Measurements from ENCODE around the gene EGFR. TPM values are rescaled to one million over a fixed set of nuclear protein-coding genes. Genes with fewer than 3 reads are reported as not detected.

EGFR gene
- total RNA-seq, 1 donor from 2014 or later, result 144 TPM

DNA sequence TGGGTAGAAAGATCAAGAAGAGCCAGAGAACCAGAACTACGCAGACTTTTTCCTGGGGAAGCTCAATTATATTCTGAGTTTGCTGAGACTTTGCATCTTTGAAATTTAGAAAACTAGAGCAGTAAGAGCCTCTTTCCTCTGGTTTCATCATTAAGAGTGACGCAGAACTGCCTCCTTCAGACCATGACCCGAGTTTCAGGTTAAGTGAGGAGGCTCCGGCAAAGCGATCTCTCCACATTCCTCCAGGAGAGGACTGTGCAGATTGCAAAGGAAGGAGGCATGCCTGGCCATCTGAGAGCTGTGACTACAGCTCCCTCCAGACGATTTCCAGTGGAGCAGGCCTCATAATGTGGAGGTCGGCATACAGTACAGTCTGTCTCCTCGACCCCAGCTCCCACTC is 230.5 kb downstream of the EGFR start:
- DNase-seq (ENCODE audit: low spot score), result no peak

DNA sequence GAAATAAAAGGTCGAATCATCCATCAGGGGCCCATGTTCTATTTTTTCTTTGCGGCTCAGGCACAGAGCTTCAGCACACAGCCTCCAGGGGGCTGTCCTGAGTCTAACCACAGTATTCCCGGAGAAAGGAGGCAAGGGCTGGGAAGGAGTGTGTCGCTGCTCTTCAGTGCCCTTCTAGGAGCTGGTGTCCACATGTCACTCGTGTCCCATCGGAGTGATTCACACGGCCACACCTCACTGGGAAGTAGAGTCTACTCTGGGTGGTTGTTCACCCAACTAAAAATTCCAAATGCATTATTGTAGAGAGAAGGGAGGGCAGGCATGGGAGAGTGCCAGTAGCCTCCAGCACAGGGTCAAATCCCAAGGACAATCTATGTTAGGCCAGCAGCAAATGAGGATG is 231.5 kb downstream of the EGFR start:
- DNase-seq (ENCODE audit: low spot score), result no peak

DNA sequence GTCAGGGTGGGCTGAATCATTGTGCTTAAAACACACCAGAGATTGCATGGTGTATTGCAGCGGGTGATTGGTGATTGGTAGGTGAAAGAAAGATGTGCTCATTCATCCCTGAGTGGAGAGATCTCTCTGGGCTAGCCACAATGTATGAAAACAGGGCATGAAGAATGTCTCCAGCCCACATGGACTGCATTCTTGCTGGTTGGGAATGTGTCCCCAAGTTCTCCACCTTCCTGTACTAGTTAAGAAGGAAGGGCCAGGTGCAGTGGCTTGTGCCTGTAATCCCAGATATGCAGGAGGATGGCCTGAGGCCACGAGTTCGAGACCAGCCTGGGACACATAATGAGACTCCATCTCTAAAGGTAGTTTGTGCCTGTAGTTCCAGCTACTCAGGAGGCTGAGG is 232.5 kb downstream of the EGFR start:
- no peak for DNase-seq (ENCODE audit: low spot score)

DNA sequence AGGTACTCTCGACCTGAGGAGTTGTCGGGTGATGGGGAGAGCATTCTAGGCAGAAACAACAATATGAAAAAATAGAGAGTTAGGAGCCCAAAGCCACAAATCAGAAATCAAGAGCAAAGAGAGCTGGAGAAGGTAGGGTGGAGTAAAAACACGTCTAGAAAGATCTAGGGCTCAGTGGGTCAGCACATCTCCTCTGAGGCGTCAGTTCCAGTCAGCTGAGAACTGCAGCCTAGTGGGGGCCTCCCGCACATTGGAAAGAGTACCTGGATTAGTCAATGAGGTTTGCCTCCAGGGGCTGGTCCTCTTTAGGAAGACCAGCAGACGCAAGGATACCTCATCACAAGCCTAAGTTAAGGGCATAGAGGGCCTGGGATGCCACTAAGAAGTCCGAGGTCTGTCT is 233.1 kb downstream of the EGFR start:
- no peak for DNase-seq (ENCODE audit: low spot score)

DNA sequence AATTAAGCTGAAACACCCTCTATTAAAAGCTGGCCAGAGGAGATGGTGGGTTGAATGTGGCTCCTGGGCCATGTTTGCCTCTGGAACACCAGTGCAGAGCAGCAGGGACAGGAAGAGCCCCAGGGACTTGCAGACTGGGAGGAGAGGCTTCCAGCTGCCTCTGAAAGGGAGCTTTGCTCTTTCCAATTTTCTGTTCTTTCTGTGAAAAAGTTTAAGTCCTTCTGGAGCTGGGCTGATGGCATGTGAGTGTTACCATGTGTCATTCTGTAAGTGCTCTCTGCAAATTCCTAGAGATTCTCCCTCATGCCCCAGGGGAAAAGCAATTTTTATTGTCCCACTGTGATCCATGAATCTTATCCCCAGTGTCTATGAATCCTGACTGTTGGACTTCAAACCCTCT is 233.6 kb downstream of the EGFR start:
- no peak for DNase-seq (ENCODE audit: low spot score)

DNA sequence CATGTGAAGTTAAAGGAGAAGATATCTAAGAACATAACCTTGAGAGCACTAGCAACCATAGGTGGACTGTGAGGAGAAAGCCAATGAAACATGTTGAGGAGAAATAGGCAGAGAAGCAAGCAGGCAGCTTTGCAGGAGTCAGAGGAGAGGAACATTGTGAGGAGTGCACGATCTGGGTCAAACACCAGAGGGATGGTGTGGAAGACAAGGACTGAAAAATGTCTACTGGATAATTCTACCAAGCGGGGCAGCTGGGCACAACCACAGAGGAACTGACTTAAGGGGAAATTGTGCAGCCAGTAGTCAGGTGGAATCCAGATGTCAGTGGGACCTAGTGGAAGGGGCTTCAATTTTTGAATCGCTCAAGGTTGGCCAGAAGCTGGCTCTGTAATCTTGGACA is 234.4 kb downstream of the EGFR start:
- DNase-seq (ENCODE audit: low spot score), result no peak

DNA sequence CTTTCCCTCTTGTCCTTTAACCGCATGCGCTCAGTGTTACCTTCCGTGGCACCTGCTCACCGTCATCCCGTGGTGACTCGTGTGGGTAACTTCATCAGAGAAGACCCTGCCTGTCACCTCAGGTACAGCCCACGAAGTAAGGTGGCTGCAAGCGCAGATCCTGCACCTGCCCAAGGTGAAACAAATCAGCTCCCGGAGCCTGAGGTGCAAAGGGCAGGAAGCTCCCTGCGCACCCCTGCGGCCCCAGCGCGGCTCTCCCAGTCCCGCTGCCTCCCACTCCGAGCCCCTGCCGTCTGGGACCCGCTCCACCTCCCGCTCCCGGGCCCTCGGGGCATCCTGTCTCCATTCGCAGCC is 235.4 kb downstream of the EGFR start:
- no peak for DNase-seq (ENCODE audit: low spot score)

DNA sequence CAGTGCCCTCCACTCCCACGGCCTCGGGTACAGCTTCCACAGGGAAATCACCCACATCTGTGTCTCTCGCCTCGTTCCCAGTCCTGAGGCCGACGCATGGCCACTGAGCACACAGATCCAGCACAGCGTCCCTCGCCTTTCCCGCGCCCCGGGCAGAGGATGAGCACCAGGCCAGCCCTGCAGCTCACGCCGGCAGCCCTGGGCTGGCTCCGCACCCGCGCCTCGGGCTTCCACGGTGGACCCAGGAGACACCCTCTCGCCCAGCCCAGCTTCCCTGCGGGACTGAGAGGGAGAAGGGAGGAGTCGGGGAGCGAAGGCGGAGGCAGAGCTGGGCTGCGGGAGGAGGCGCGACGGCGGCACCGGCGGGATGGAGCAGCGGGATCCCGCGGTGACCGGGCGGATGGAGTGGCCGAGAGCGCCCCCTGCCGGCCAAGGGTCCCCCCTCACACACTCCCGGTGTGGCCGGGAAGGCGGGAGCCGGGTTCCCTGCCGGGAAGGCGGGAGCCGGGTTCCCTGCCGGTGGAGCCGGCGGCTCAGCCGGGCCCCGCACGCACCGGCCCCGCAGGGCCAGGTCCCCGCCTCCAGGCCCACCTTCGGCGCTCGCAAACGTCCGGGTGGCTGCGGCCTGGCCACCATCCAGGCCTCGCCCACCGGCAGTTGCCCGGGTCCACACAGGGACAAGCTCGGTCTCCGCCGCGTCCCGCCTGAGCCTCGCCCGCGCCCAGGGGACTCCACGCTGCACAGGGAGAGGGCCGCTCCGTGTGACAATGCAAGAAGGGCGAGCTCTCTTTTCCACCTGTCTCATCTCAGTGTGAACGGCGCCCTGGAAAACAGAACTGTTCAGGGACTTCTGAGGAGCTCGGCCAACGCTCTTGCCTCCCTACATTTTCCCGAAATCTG is 236.0 kb downstream of the EGFR start:
- peak; percentile 88 for DNase-seq (ENCODE audit: low spot score)

DNA sequence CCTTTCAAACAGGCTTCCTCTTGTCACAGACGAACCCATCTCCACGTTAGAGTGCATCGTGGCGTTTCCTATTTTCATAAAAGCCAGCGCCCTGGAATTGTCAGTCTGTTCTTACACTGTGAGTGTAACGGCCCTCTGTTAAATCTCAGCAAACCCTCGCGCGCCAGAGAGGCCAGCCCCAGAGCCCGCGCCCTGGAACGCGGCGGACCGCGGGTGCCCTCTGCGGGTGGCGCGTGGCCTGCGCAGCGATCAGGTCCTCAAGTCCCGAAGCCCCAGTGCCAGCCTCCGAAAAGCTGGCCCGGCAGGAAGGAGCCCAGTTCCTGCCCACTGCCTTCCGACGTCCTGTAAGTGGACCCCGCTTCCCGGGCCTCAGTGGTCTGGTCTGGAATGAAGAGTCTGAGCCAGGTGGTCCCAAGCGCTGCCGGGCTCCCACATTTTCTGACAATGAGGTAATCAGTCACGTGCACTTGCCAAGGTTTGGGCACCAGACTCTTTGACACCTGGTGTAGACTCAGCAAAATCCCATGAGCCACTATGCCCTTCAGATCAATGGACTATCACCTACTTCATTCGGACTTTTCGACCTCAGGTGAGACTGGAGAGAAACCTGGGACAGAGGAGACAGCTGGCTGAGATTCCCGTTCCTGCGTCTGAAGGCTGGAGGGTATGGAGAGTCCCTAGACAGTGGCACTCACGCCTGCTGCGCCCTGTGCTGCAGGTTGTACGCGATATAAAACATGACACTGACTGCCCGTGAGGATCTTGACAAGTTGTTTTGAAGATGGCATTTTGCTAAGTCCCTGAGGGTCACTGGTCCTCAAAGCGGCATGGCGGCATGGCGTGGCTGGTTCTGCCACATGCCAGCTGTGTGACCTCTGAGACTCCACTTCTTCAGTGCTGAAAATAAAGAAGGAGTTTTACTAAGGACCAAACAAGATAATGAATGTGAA is 237.0 kb downstream of the EGFR start:
- peak; percentile 85 for DNase-seq (ENCODE audit: low spot score)

DNA sequence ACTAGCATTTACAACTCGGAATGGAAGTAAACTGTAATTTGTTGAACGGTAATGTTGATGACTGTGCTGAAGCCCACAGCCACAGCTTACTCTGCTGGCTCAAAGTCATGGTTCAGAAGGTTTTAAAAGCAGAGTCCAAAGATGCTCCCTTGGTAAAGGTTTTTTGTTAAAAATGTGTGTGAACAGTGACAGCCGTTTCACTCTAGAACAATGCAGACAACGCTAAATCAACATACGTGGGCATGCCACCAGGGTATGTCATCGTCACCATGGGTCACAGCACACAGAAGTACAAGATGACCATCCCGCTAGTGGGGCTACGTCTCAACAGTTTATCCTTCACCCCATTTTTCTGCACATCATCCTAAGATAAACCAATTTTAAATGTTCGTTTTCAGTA is 239.8 kb downstream of the EGFR start:
- no peak for DNase-seq (ENCODE audit: low spot score)

DNA sequence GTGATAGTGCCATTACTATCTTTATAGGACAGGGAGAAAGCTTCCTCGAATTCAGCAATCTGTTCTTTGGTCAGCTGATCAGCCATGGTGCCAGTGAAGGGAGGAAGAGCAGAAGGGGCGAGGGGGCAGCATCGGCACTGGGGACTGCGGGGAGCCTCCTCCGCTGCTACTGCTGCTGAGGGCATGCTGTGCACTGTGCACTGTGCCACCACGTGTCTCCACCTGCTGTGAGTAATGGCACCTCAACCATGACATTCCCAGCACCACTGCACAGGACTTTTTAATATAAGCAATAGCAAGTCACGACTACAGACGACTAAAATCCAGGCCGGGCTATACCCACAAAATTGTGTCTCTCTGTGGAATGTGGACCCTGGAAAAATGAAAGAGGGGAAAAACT is 241.4 kb downstream of the EGFR start:
- DNase-seq (ENCODE audit: low spot score), result peak; percentile 25

DNA sequence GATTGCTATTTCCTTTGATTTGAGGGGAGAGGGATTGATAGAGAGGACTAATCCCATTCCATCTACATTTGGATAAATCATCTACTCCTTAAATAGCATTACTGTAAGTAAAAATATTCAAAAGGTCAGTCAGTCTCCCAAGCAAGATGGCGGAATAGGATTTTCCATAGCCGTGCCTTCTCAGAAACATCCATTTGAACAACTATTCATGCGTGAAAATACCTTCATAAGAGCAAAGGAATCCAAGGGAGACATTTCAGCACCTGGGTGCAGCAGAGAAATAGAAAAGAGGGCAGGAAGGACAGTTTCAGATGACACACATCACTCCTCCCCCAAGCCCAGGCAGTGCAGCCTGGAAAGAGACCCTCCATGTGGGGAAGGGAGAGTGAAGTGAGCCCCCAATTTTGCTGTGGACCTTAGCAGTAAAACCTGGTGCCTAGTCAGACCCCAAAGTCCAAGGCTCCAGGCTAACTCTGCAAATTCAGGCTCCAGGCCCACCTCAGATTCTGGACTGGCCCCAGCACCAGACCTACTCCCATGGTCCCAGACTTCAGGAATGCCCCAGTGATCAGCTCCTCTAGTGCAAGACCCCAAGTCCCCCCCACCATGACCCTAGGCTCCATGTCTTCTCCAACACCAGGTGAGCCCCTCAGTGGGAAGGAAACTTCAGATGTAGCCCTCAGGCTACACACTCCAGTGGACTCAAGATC is 242.0 kb downstream of the EGFR start:
- peak; percentile 17 for DNase-seq (ENCODE audit: low spot score)

Data from ureter (tissue), 1 donor.